Measurements from ENCODE around the gene C10orf90. TPM values are rescaled to one million over a fixed set of nuclear protein-coding genes. Genes with fewer than 3 reads are reported as not detected.

C10orf90 gene
- polyA plus RNA-seq, 12 donors, result 0.67 to 2.2 (median 0.87) TPM; not detected in 2

- peak; percentile 64 for DNase-seq
Observed at GRCh38 chr10:126504063-126504760, 166.3 kb downstream of the C10orf90 start.

GRCh38 chr10:126503392-126504062 lies 167.0 kb downstream of the C10orf90 start:
- no peak for DNase-seq

- no peak for DNase-seq
Observed at GRCh38 chr10:126502441-126502840, 168.1 kb downstream of the C10orf90 start.

- DNase-seq, result no peak
Observed at GRCh38 chr10:126501828-126502227, 168.7 kb downstream of the C10orf90 start.

- no peak for DNase-seq
Observed at GRCh38 chr10:126500866-126501265, 169.6 kb downstream of the C10orf90 start.

GRCh38 chr10:126500185-126500584 lies 170.3 kb downstream of the C10orf90 start:
- no peak for DNase-seq

- DNase-seq, result no peak
Observed at GRCh38 chr10:126499744-126500143, 170.7 kb downstream of the C10orf90 start.

- no peak for DNase-seq
Observed at GRCh38 chr10:126497672-126498071, 172.8 kb downstream of the C10orf90 start.

GRCh38 chr10:126496771-126497545 lies 173.5 kb downstream of the C10orf90 start:
- no peak for DNase-seq

- no peak for DNase-seq
Observed at GRCh38 chr10:126491476-126491875, 179.0 kb downstream of the C10orf90 start.

GRCh38 chr10:126481181-126481580 lies 189.3 kb downstream of the C10orf90 start:
- DNase-seq, result no peak

GRCh38 chr10:126480648-126481047 lies 189.8 kb downstream of the C10orf90 start:
- DNase-seq, result no peak

GRCh38 chr10:126479280-126479895 lies 191.1 kb downstream of the C10orf90 start:
- DNase-seq, result no peak

- DNase-seq, result no peak
Observed at GRCh38 chr10:126478546-126478945, 191.9 kb downstream of the C10orf90 start.

GRCh38 chr10:126476246-126476645 lies 194.2 kb downstream of the C10orf90 start:
- DNase-seq, result peak; percentile 66

- DNase-seq, result no peak
Observed at GRCh38 chr10:126475074-126475691, 195.3 kb downstream of the C10orf90 start.

GRCh38 chr10:126474031-126474430 lies 196.5 kb downstream of the C10orf90 start:
- DNase-seq, result no peak

GRCh38 chr10:126470991-126471390 lies 199.5 kb downstream of the C10orf90 start:
- peak; percentile 25 for DNase-seq

- DNase-seq, result no peak
Observed at GRCh38 chr10:126469692-126470091, 200.8 kb downstream of the C10orf90 start.

GRCh38 chr10:126468876-126469643 lies 201.4 kb downstream of the C10orf90 start:
- no peak for DNase-seq

GRCh38 chr10:126468467-126468866 lies 202.0 kb downstream of the C10orf90 start:
- DNase-seq, result no peak
